HEK293 (cell line): ENCODE results near the gene PARD6B.

Source experiments
- ZFP41 ChIP-seq: fragments of 450-650 bp; formaldehyde crosslinking; IDR thresholded peaks from 2 replicates; pipeline ENCODE4 v1.5.1; 2016; ENCODE audit warnings: missing biosample characterization, missing genetic modification characterization, borderline replicate concordance
- ZNF510 ChIP-seq: fragments of 450-650 bp; formaldehyde crosslinking; IDR thresholded peaks from 2 replicates; pipeline ENCODE4 v1.5.1; 2018; ENCODE audit warnings: mild to moderate bottlenecking, missing genetic modification characterization, missing biosample characterization; ENCODE audit not compliant: insufficient replicate concordance
- TF ChIP-seq, protein P1 (sequence below): fragments of 450-650 bp; formaldehyde crosslinking; IDR thresholded peaks from 2 replicates; pipeline ENCODE4 v1.5.1; 2016; ENCODE audit warnings: missing biosample characterization, missing genetic modification characterization

DNA sequence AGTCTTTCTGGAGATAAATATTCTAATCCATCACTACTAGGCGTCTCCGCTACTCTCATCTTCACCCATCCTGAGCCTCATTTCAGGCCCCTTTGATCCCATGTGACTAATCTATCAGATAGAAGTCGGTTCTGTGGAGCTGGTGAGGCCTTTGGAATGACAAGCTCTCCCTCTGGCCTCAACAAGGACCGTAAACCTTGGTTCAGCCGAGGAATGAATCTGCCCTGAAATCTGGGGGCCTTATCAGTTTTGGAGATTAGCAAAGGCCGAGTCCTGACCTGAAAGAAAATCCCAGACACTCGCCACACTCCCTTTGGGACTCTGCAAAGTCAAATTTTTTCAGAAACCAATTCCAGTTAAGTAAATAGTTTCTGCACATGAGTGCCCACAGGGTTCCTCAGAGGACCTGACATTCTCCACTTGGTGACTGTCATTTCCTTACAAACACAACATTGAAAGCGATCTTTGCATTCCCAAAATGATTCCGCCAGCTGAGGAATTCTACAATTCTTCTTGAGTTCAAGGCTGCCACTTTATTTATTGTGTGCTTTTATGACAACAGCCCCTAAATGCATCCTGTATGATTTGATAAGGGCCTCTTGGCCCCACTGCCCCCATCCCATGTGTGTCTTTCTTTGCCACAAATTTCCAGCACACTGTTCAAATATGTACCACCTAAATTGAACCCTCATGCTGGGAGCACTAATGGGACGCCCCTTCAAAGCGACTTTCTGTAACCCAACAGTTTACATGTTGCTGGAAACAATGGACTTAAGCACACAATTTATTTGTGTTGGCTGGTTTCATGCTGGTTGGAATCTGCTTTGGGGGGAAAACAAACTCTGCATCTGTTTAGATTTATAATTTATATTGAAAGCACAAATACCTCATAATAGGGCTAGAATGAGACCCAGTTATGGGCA lies 30.1 kb upstream of the PARD6B start:
- TF ChIP-seq ZNF510 (tag by site-specific recombination) (no peak), ZFP41 (tag by site-specific recombination) (no peak)
- TF ChIP-seq, protein P1, sequence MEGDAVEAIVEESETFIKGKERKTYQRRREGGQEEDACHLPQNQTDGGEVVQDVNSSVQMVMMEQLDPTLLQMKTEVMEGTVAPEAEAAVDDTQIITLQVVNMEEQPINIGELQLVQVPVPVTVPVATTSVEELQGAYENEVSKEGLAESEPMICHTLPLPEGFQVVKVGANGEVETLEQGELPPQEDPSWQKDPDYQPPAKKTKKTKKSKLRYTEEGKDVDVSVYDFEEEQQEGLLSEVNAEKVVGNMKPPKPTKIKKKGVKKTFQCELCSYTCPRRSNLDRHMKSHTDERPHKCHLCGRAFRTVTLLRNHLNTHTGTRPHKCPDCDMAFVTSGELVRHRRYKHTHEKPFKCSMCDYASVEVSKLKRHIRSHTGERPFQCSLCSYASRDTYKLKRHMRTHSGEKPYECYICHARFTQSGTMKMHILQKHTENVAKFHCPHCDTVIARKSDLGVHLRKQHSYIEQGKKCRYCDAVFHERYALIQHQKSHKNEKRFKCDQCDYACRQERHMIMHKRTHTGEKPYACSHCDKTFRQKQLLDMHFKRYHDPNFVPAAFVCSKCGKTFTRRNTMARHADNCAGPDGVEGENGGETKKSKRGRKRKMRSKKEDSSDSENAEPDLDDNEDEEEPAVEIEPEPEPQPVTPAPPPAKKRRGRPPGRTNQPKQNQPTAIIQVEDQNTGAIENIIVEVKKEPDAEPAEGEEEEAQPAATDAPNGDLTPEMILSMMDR (tag by site-specific recombination), result no peak
